H1 (cell line): ENCODE data around the gene MLEC. TPM values are rescaled to one million over a fixed set of nuclear protein-coding genes. Genes with fewer than 3 reads are reported as not detected.

Experiments
- CTCF ChIA-PET: fragments of 300-600 bp; sonication (Branson Sonifier 250); formaldehyde crosslinking; loops from one replicate; lab custom pipeline; 2021; ENCODE audit not compliant: partially characterized antibody; lab: Charles Lee
- POLR2A ChIA-PET: fragments of 300-600 bp; sonication (Branson Sonifier 250); formaldehyde crosslinking; loops from one replicate; lab custom pipeline; 2021; ENCODE audit warnings: inconsistent platforms; ENCODE audit not compliant: partially characterized antibody; lab: Charles Lee
- DNase-seq, 2 experiments: peaks; one replicate each; pipeline versions ENCODE4 v3.0.0 to v3.0.0-alpha.2; 2010 to 2022; ENCODE audit warnings: low spot score in 2 of 2, low read depth in 1 of 2, mixed read lengths in 1 of 2
- FAIRE-seq: peaks from 2 replicates; lab custom pipeline; 2011; peaks lifted over from hg19 to GRCh38; lab: Jason Lieb, UNC
- H2AFZ ChIP-seq: 2 replicates; pipeline ENCODE4 v1.8.1; 2012; ENCODE audit warnings: low read length, inconsistent platforms
- H2AK5ac ChIP-seq: 2 replicates; pipeline ENCODE4 v1.6.1; 2013; ENCODE audit warnings: low read depth, low read length
- H2BK120ac ChIP-seq: replicated peaks from 2 replicates; pipeline ENCODE3; 2013; ENCODE audit warnings: low read depth, low read length, inconsistent platforms
- H2BK12ac ChIP-seq: 2 replicates; pipeline ENCODE4 v1.6.1; 2013; ENCODE audit warnings: low read depth, low read length
- H2BK15ac ChIP-seq: 2 replicates; pipeline ENCODE4 v1.6.1; 2013; ENCODE audit warnings: low read length
- H2BK20ac ChIP-seq: 2 replicates; pipeline ENCODE4 v1.6.1; 2013; ENCODE audit warnings: low read length
- H2BK5ac ChIP-seq: 2 replicates; pipeline ENCODE4 v1.6.1; 2013; ENCODE audit warnings: low read depth, low read length
- H3K14ac ChIP-seq: 2 replicates; pipeline ENCODE4 v1.6.1; 2013; ENCODE audit warnings: inconsistent platforms; ENCODE audit not compliant: insufficient read length
- H3K18ac ChIP-seq: 2 replicates; pipeline ENCODE4 v1.6.1; 2013; ENCODE audit warnings: low read length; ENCODE audit errors: extremely low read depth
- H3K23ac ChIP-seq: 2 replicates; pipeline ENCODE4 v1.6.1; 2013; ENCODE audit warnings: inconsistent platforms; ENCODE audit not compliant: insufficient read length
- H3K23me2 ChIP-seq: 2 replicates; pipeline ENCODE4 v1.6.1; 2013; ENCODE audit warnings: low read depth, low read length
- H3K27ac ChIP-seq: 2 replicates; pipeline ENCODE4 v1.6.1; 2011; ENCODE audit warnings: low read depth, low read length, inconsistent platforms
- H3K27me3 ChIP-seq, 4 experiments: replicated peaks in 1 of 4; 1 replicate in 1 of 4; 2 replicates in 3 of 4; pipeline versions ENCODE4 v1.6.1 to v1.8.1; 2011 to 2013; ENCODE audit warnings: low read length in 3 of 4, mild to moderate bottlenecking in 3 of 4, inconsistent platforms in 2 of 4, mixed read lengths in 2 of 4, moderate library complexity in 1 of 4; ENCODE audit not compliant: control insufficient read depth in 3 of 4, insufficient read depth in 3 of 4; ENCODE audit errors: extremely low read depth in 1 of 4
- H3K36me3 ChIP-seq, 4 experiments: 2 replicates each; pipeline versions ENCODE4 v1.6.1 to v1.8.1; 2011 to 2013; ENCODE audit warnings: mild to moderate bottlenecking in 4 of 4, low read length in 3 of 4, moderate library complexity in 2 of 4, control low read depth in 1 of 4, inconsistent platforms in 1 of 4; ENCODE audit not compliant: insufficient read depth in 4 of 4, control insufficient read depth in 2 of 4
- H3K4ac ChIP-seq: replicated peaks from 2 replicates; pipeline ENCODE3; 2013; ENCODE audit warnings: low read length, low read depth, mixed read lengths, inconsistent platforms; ENCODE audit not compliant: insufficient read length
- H3K4me1 ChIP-seq, 4 experiments: replicated peaks in 1 of 4; 1 replicate in 1 of 4; 2 replicates in 3 of 4; pipeline versions ENCODE4 v1.6.1 to v1.8.1; 2011 to 2013; ENCODE audit warnings: low read length in 3 of 4, inconsistent platforms in 2 of 4, mixed read lengths in 1 of 4; ENCODE audit not compliant: insufficient read depth in 4 of 4, control insufficient read depth in 3 of 4
- H3K4me2 ChIP-seq, 2 experiments: 2 replicates each; pipeline versions ENCODE4 v1.6.1 to v1.8.1; 2011 to 2013; ENCODE audit warnings: low read depth in 2 of 2, low read length in 2 of 2, control low read depth in 1 of 2, inconsistent platforms in 1 of 2, mild to moderate bottlenecking in 1 of 2; ENCODE audit not compliant: insufficient read depth in 1 of 2
- H3K4me3 ChIP-seq, 4 experiments: fragments of 200-600, 300-600 bp in 1 of 4; sonication (generic), shearing (Covaris generic), sonication (Bioruptor Twin) in 1 of 4; 2 replicates each; pipeline versions ENCODE4 v1.5.1 to v1.8.1; 2011 to 2016; ENCODE audit warnings: low read length in 4 of 4, low read depth in 3 of 4, control low read depth in 2 of 4, inconsistent platforms in 2 of 4, mild to moderate bottlenecking in 2 of 4, mixed read lengths in 1 of 4, moderate library complexity in 1 of 4; ENCODE audit not compliant: insufficient read depth in 2 of 4; ENCODE audit errors: extremely low read depth in 1 of 4
- H3K56ac ChIP-seq: replicated peaks from 2 replicates; pipeline ENCODE3; 2013; ENCODE audit warnings: low read depth, mild to moderate bottlenecking, mixed read lengths, low read length, inconsistent platforms; ENCODE audit not compliant: insufficient read length
- H3K79me1 ChIP-seq: 2 replicates; pipeline ENCODE4 v1.6.1; 2013; ENCODE audit warnings: low read depth, low read length, control low read depth
- H3K79me2 ChIP-seq, 2 experiments: 2 replicates each; pipeline versions ENCODE4 v1.6.1 to v1.8.1; 2012 to 2013; ENCODE audit warnings: low read length in 2 of 2, mild to moderate bottlenecking in 2 of 2, inconsistent platforms in 1 of 2; ENCODE audit not compliant: insufficient read depth in 2 of 2, control insufficient read depth in 1 of 2
- H3K9ac ChIP-seq, 4 experiments: replicated peaks in 1 of 4; 1 replicate in 1 of 4; 2 replicates in 3 of 4; pipeline versions ENCODE4 v1.6.1 to v1.8.1; 2011 to 2013; ENCODE audit warnings: low read depth in 3 of 4, low read length in 3 of 4, control low read depth in 2 of 4, mild to moderate bottlenecking in 2 of 4, moderate library complexity in 2 of 4, inconsistent platforms in 1 of 4; ENCODE audit errors: extremely low read depth in 1 of 4
- H3K9me3 ChIP-seq, 2 experiments: 2 replicates each; pipeline versions ENCODE4 v1.6.1 to v1.8.1; 2012 to 2013; ENCODE audit warnings: mild to moderate bottlenecking in 2 of 2, moderate library complexity in 2 of 2, control low read depth in 1 of 2, inconsistent platforms in 1 of 2, low read depth in 1 of 2, low read length in 1 of 2, mixed read lengths in 1 of 2; ENCODE audit not compliant: insufficient read depth in 2 of 2
- H4K20me1 ChIP-seq, 2 experiments: replicated peaks in 1 of 2; 2 replicates each; pipeline versions ENCODE3 to v1.8.1; 2011 to 2013; ENCODE audit warnings: inconsistent platforms in 2 of 2, low read length in 2 of 2, mild to moderate bottlenecking in 1 of 2; ENCODE audit not compliant: insufficient read depth in 2 of 2, control insufficient read depth in 1 of 2
- H4K5ac ChIP-seq: 2 replicates; pipeline ENCODE4 v1.6.1; 2013; ENCODE audit warnings: low read length, low read depth, mixed read lengths, inconsistent platforms; ENCODE audit not compliant: insufficient read length
- H4K8ac ChIP-seq: 2 replicates; pipeline ENCODE4 v1.8.0; 2013; ENCODE audit warnings: mild to moderate bottlenecking, moderate library complexity, low read length, inconsistent platforms; ENCODE audit not compliant: insufficient read depth; ENCODE audit errors: extremely low read depth
- H4K91ac ChIP-seq: replicated peaks from 2 replicates; pipeline ENCODE3; 2013; ENCODE audit warnings: low read length, mixed read lengths, inconsistent platforms; ENCODE audit not compliant: insufficient read length
- ATF2 ChIP-seq: IDR thresholded peaks from 2 replicates; pipeline ENCODE4 v1.6.1; 2012; ENCODE audit warnings: low read length, inconsistent platforms
- BCL11A ChIP-seq, 2 experiments: IDR thresholded peaks; one replicate each; pipeline ENCODE4 v1.6.1; 2011; ENCODE audit warnings: low read depth in 2 of 2, low read length in 2 of 2, mild to moderate bottlenecking in 2 of 2
- CEBPB ChIP-seq: IDR thresholded peaks from 2 replicates; pipeline ENCODE4 v1.6.1; 2012; ENCODE audit warnings: low read depth, low read length
- EGR1 ChIP-seq: IDR thresholded peaks from 2 replicates; pipeline ENCODE4 v1.6.1; 2011; ENCODE audit warnings: low read depth, low read length, borderline replicate concordance
- GABPA ChIP-seq: IDR thresholded peaks from 2 replicates; pipeline ENCODE4 v1.6.1; 2011; ENCODE audit warnings: mild to moderate bottlenecking, low read length, moderate library complexity, borderline replicate concordance; ENCODE audit not compliant: insufficient read depth
- HDAC2 ChIP-seq, 2 experiments: fragments of 300-600 bp in 1 of 2; sonication (generic) in 1 of 2; IDR thresholded peaks; 2 replicates each; pipeline ENCODE4 v1.6.1; 2011 to 2012; ENCODE audit warnings: low read depth in 2 of 2, low read length in 2 of 2, mild to moderate bottlenecking in 2 of 2, moderate library complexity in 2 of 2, borderline replicate concordance in 1 of 2, inconsistent platforms in 1 of 2
- JUN ChIP-seq: IDR thresholded peaks from 2 replicates; pipeline ENCODE4 v1.6.1; 2011; ENCODE audit warnings: low read depth, mild to moderate bottlenecking, improper control_type of control experiment, low read length
- KDM1A ChIP-seq: fragments of 200-600, 300-600 bp; sonication (generic); IDR thresholded peaks from 2 replicates; pipeline ENCODE4 v1.7.1; 2016; ENCODE audit warnings: mild to moderate bottlenecking, low read length, borderline replicate concordance
- RBBP5 ChIP-seq: IDR thresholded peaks from 2 replicates; pipeline ENCODE4 v1.7.1; 2012; ENCODE audit warnings: low read depth, mild to moderate bottlenecking, inconsistent platforms, low read length, moderate library complexity, borderline replicate concordance
- SIRT6 ChIP-seq: IDR thresholded peaks from one replicate; pipeline ENCODE4 v1.7.1; 2012; ENCODE audit warnings: low read length, inconsistent platforms
- SP1 ChIP-seq: IDR thresholded peaks from 2 replicates; pipeline ENCODE4 v1.6.1; 2011; ENCODE audit warnings: low read depth, low read length
- SP4 ChIP-seq: IDR thresholded peaks from 2 replicates; pipeline ENCODE4 v1.6.1; 2012; ENCODE audit warnings: low read length, inconsistent platforms
- YY1 ChIP-seq: IDR thresholded peaks from 2 replicates; pipeline ENCODE4 v1.6.1; 2011; ENCODE audit warnings: low read depth, mild to moderate bottlenecking, low read length
- WGBS, 2 experiments: shearing (Covaris generic) in 1 of 2; methylation state at CpG; one replicate each; pipeline versions ENCODE4 v1.1.6 to v1.1.7; 2013 to 2015; ENCODE audit warnings: low lambda C conversion rate in 2 of 2, mixed read lengths in 2 of 2, inconsistent platforms in 1 of 2, low coverage in 1 of 2, missing lambda C conversion rate in 1 of 2; ENCODE audit not compliant: insufficient replicate concordance in 2 of 2, insufficient coverage in 1 of 2, insufficient read length in 1 of 2; ENCODE audit errors: extremely low coverage in 1 of 2, missing lambda C conversion rate in 1 of 2; 5-methylcytosine and 5-hydroxymethylcytosine counted together
- polyA plus RNA-seq, 7 experiments: library from polyadenylated mRNA; depleted of rRNA in 3 of 7; stranded (reverse) in 5 of 7; unstranded in 2 of 7; fragments of >200 nt in 5 of 7; fragments of 200-250 nt in 2 of 7; gene quantifications; 1 replicate in 5 of 7; 2 replicates in 1 of 7; 4 replicates in 1 of 7; pipeline versions ENCODE4 v1.2.1 to v1.2.3, GENCODE V29; 2011 to 2013; ENCODE audit warnings: missing spikeins in 2 of 7, mixed read lengths in 2 of 7
- total RNA-seq: library from RNA; stranded (reverse); fragmentation: NEBNext Ultra II Directional; extraction: Animal tissue kit (Norgen Biotek cat#: 25700); gene quantifications from 2 replicates; pipeline ENCODE4 v1.2.1, GENCODE V29; 2021

Gene MLEC
- total and polyA plus RNA-seq, 2 of the 8 experiments (the other 6 are each of a cell fraction or from before 2014, with no cell fraction given): 37.1 to 260 TPM

- CTCF ChIA-PET: interaction anchor here (0.7 to 3.4 kb wide), 8 partner anchors 12 to 269 kb away, joined by 3 to 13 read pairs (median 4); no protein-coding TSS in a partner anchor
- H3K18ac ChIP-seq: no peak overlapping the region
- H3K23ac ChIP-seq: no peak overlapping the region
- H3K9ac ChIP-seq: no peak overlapping the region
- no peak overlapping the region for H4K5ac ChIP-seq
- H2AK5ac ChIP-seq: no peak overlapping the region
- H4K20me1 ChIP-seq: no peaks in the 10 kb centered on the region
- 0 out of 4 replicates have a peak, but pooled peaks cover 0 to under 1% of the 10 kb centered on the region in 2 experiments for H3K79me2 ChIP-seq
- POLR2A ChIA-PET: interaction anchor here (1.0 to 6.6 kb wide), 5 partner anchors 7 to 206 kb away, joined by 3 to 42 read pairs (median 6); partner anchors contain the start of genes DYNLL1 and UNC119B
- no peak overlapping the region for H2BK15ac ChIP-seq
- WGBS, 2 experiments: 94% methylated on average over 1 of the region's 1 CpG; no CpG with 5 or more reads in 1 of the 2 experiments
- H2BK12ac ChIP-seq: no peak overlapping the region
- H2BK120ac ChIP-seq: no peak overlapping the region
- H3K4me1 ChIP-seq: no peaks in the 10 kb centered on the region
- H3K4ac ChIP-seq: no peak overlapping the region
- no peak overlapping the region for H3K27ac ChIP-seq
- peaks cover 3% of the 10 kb centered on the region; the same call in 1 of the 2 replicates for H3K79me1 ChIP-seq
- FAIRE-seq (no peak), DNase-seq (no peak)
- H3K9me3 ChIP-seq: no peaks in the 10 kb centered on the region
- no peak overlapping the region for H3K4me2 ChIP-seq
- no peak overlapping the region for H4K8ac ChIP-seq
- no peak overlapping the region for H2AFZ ChIP-seq
- H3K4me3 ChIP-seq: no peak overlapping the region
- H3K27me3 ChIP-seq: no peaks in the 10 kb centered on the region
- H2BK5ac ChIP-seq: no peak overlapping the region
- H2BK20ac ChIP-seq: no peak overlapping the region
- peaks cover 17 to 55% (median 30%) of the 10 kb centered on the region in 4 experiments for H3K36me3 ChIP-seq
- no peaks in the 10 kb centered on the region for H3K23me2 ChIP-seq
- no peak overlapping the region for H3K14ac ChIP-seq
- no peak overlapping the region for H3K56ac ChIP-seq
- H4K91ac ChIP-seq: no peak overlapping the region
- TF ChIP-seq SP1 (no peak), RBBP5 (no peak), ATF2 (no peak), YY1 (no peak), KDM1A (no peak), JUN (no peak), SIRT6 (no peak), CEBPB (no peak), GABPA (no peak), SP4 (no peak), EGR1 (no peak), HDAC2 (IDR thresholded peaks at IDR 0.05; ENCODE audit: borderline replicate concordance in 1 of 2, low read depth in 2 of 2, low read length in 2 of 2) (no peak), BCL11A (IDR thresholded peaks at IDR 0.05; ENCODE audit: low read depth in 2 of 2, low read length in 2 of 2) (no peak)
Measured at GRCh38 chr12:120702637-120703036, 15.7 kb downstream of the MLEC start.
